COLO668 (cell line): ENCODE measurements around the gene SLC24A4.

Source experiments
- DNase-seq: peaks from one replicate; lab custom pipeline; 2025; ENCODE audit not compliant: unreplicated experiment; lab: John Stamatoyannopoulos, UW

The SLC24A4 gene

GRCh38 chr14:92470811-92471210, 147.8 kb downstream of the SLC24A4 start:
- no peak for DNase-seq

DNA sequence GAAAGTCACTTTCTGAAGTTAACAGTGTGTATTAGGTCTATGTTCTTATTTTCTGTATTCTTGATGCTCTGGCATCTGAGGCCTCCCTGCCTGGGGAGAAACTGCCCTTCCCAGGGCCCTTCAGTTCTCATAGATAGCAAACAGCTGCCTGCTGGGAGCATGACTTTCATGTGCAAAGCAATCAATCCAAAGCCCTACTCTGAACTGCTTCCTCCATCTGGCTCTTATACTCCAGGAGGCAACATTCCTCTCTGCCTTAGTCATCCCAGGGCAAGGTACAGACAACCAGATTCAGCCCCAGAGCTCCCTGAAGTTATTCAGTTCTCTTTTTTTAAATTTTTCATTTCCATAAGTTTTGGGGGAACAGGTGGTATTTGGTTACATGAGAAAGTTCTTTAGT, 149.0 kb downstream of the SLC24A4 start:
- no peak for DNase-seq

DNA sequence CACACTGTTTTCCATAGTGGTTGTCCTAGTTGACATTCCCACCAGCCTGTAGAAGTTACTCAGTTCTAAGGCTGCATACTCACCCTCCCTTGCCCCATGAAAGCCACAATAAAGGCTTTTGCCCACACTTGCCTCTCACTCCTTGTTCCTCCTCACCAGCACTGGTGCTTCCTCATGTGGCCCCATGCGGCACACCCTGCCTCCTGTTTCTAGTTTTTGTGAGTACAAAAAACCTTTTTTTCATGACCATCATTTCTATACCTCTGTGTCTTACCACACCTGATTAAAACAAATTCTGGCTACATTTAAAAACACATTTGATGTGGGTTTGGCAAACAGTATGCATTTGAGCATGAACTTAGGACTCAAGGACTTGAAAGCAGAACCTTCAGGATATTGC, 149.9 kb downstream of the SLC24A4 start:
- no peak for DNase-seq

DNA sequence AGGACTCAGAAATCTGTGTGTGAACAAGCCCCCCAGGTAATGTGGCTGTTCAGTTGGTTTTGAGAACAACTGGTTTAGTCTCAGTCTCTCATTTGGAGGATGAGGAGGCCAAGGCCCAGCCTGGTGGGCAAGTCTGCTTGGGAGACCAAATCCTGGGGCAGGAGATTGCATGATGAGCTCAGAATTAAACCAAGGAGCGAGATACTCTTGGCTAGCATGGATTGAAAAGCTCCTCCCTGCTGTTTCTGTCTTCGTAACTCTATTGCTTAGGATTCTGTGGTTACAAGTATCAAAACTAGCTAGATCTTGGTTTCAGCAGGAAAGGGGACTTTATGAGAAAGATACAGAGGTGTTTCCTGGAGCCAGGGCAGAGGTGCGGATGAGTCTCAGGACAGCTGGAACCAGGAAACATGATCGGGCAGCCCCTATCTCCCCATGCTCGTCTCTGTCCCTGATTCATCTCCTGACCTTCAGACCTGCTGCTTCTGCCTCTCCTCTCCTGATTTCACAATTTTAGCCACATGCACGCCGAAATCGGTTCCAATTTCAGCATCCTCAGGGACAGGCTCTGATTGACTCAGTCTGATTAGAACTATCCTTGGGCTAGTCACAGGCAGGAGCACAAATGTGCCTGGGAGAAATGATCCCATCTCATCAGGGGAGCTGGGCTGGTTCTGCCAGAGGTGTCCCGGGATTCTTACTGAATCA, 150.4 kb downstream of the SLC24A4 start:
- no peak for DNase-seq

GRCh38 chr14:92473969-92474535, 151.1 kb downstream of the SLC24A4 start:
- DNase-seq: no peak

- no peak for DNase-seq
Measured at GRCh38 chr14:92475037-92475436, 152.1 kb downstream of the SLC24A4 start.

- DNase-seq: no peak
Measured at GRCh38 chr14:92475451-92476187, 152.7 kb downstream of the SLC24A4 start.

GRCh38 chr14:92480856-92481255, 157.9 kb downstream of the SLC24A4 start:
- DNase-seq: no peak

GRCh38 chr14:92481386-92481785, 158.4 kb downstream of the SLC24A4 start:
- DNase-seq: no peak

DNA sequence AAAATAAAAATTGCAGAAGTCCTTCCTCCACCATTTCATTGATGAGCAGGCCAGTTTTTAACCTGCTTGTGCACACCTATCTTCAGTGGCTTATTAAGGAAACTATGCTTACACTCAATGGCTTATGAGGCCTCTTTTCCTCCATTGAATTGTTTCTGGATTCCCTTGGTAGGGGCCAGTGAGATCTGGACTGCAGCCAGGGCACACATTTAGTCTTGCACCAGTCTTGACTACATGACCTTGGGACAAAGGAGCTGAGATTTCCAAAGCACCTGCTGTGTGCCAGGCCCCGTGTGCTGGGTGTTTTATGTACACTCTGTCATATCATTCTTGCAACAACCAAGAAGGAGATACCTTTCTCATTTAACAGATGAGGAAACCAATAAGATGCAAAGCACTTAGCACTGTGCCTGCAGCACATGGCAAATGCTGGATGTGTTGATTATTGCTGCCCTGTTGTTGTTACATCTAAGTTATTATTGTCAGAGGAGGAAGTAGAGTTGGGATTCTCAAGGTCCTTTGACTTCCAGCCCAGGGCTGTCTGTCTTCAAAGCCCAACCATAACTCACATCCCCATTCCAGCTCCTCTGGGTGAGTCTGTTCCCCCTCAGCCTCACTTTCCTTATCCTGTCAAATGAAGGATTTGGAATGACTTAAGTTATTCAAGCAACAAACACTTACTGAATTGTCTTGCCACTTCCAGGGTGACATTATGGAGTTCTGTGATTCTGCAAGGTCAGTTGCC, 159.0 kb downstream of the SLC24A4 start:
- DNase-seq: no peak

DNA sequence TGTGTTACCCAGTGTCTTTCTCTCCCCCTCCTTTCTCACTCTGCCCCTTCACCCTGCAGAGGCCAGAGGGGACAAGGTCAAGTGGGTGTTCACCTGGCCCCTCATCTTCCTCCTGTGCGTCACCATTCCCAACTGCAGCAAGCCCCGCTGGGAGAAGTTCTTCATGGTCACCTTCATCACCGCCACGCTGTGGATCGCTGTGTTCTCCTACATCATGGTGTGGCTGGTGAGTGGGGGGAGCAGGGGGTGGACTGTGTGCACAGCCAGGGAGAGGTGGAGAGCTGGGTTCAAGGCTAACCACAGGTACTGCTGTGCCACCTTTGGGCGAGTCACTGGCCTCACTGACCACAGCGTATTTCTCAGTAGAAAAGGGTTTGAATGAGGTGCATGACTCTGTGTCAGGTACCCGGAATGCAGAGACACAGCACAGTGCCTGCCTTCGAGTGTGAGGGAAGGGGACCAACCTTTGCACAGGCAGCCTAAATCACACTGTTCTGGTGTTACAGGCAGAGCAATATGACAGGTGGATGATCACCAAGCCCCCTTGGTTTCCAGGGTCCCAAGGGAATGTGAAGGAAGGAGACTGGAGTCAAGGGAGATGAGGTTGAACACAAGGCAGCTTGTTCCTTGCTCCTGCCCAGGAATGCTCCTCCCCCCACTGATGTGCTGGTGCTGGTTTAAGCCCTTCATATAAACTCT, 159.8 kb downstream of the SLC24A4 start:
- DNase-seq: no peak

- DNase-seq: no peak
Measured at GRCh38 chr14:92484132-92484823, 161.3 kb downstream of the SLC24A4 start.

DNA sequence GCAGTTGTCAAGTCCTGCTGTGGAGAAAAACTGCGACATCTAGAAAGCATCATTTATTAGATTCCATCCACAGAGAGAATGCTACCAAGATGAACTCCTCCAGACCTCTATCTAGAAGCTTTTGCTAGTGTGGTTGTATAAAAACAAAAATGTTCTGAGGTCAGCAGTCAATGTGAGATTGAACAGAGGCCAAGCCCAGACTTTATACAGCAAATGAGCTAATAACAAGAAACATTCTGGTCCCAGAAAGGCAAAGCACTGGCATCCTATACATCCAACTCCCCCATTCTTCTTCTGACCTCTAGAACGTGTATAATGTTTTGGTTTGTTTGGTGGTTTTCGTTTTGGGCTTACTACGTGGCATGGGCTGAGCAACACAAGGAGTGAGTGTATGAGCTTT, 163.9 kb downstream of the SLC24A4 start:
- no peak for DNase-seq

DNA sequence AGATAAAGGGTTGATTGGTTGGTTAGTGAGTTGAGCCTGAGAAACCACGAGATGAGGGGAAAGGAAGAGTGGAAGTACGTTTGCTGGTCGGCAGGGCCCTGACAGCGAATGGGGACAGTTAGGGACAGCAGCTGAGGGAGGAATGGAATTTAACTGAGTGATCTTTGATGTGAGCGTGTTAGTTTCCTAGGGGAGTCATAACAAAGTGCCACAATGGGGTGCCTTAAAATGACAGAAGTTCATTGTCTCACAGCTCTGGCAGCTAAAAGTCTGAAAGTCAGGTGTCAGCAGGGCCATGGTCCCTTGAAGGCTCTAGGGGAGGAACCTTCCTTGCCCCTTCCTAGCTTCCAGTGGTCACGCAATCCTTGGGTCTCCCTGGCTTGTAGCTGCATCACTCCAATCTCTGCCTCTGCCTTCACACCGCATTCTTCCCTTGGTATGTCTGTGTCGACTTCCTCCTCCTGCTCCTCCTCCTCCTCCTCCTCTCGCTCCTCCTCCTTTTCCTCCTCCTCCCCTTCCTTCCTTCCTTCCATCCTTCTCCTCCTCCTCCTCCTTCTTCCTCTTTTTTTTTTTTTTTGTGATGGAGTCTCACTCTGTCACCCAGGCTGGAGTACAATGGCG, 164.7 kb downstream of the SLC24A4 start:
- no peak for DNase-seq

DNA sequence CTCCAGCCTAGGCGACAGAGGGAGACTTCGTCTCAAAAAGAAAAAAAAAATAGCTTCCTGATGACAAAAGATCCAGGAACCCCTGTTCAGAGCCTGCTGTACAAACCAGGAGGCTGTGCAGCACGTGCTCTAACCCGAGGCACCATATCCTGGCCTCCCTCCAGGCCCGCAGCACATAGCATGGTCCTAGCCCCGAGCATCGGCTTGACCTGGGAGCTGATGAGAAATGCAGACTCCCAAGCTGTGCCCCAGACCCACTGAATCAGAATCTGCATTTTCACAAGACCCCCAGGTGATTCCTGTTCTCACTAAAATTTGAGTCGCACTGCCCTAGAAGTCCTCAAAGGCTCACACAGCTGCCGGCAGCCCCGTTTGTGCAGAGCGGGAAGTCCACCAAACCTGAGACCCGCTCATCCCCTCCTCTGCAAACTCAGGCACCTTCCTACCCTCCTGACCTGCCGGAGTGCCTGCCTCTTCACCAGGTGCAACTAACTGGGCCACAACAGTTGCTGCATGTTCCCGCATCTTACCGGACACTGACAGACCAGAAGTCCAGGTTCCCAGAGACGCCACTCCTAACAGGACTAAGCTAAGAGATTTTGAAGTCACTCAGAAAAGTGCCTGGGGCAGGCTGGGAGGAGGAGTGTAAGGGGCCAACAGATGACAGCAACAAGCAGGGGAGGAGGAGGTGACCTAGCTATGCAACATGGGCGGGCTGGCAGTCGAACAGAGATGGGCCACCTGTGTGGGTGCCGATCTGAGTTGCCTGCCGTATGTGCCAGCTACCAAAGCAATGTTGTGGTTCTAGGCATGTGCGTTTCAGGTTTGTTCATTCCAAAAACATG, 166.7 kb downstream of the SLC24A4 start:
- DNase-seq: no peak

DNA sequence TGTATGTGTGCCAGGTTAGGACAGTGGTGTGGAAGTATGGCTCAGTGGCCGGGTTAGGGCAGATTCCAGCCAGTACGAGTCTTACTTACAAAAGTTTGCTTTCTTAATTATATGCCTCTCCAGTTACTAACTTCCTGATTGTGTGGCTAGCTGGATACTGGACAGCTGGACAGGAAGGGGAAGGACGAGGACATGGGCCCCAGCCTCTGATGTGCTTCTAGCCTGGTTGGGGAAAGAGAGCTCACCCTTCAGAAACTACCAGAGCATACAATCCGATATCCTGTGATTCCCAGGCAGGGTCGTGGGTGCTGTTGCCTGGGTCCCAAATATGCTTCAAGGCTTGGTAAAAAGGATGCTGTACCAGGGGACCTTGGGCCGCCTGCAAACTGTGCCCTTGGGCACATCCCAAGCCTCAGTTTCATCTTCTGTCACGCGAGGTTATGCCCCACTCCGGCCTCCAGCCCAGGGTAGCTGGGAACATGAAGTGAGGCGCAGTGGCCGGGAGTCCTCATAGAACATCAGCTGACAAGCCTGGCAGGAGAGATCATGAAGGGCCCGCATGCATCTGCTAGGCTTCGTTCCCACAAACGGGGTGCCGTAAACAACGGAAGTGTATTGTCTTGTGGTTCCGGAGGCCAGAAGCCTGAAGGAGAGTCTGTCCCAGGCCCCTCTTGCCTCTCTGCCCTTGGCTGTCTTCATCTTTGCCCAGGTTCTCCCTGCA, 167.4 kb downstream of the SLC24A4 start:
- no peak for DNase-seq

GRCh38 chr14:92491782-92492181, 168.8 kb downstream of the SLC24A4 start:
- DNase-seq: no peak

DNA sequence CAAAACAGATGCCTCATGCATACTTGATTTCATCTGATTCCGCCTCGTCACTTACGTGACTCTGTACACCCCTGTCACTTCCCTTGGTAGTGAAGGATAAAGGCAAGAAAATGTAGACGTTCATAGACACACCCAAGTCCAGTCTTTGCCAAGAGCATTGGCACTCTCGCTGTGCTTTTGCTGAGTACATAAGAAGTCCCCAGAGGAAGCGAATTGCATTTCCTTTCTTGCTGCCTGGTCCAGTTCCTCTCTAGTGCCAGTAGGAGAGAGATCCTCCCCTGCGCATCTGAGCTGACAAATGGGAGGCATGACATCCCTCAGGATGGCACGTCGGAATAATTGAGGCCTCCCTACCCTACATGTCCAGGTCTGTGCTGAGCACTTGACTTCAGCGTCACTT, 169.3 kb downstream of the SLC24A4 start:
- DNase-seq: no peak
